GM23338 (cell line): ENCODE measurements around the gene DHRS3. TPM values are rescaled to one million over a fixed set of nuclear protein-coding genes. Genes with fewer than 3 reads are reported as not detected.

ENCODE experiments used
- ATAC-seq: fragments of 200-7000 bp; cut with Tn5 transposase; 3 replicates; pipeline ENCODE4 v1.9.1; 2020
- DNase-seq: peaks from one replicate; pipeline ENCODE4 v3.0.0-alpha.2; 2015; ENCODE audit warnings: low spot score
- H2AFZ ChIP-seq: fragments of 200-600 bp; sonication (generic); 2 replicates; pipeline ENCODE4 v1.8.0; 2016; ENCODE audit warnings: antibody characterized with exemption, mild to moderate bottlenecking, moderate library complexity
- H3F3A ChIP-seq: fragments of 200-600 bp; sonication (generic); replicated peaks from 2 replicates; pipeline ENCODE4 v1.8.0; 2017; ENCODE audit warnings: antibody characterized with exemption, mixed run types, low read depth
- H3K27ac ChIP-seq: fragments of 200-600 bp; sonication (generic); 2 replicates; pipeline ENCODE4 v1.6.1; 2016; ENCODE audit warnings: low read depth
- H3K27me3 ChIP-seq: fragments of 200-600 bp; sonication (generic); 2 replicates; pipeline ENCODE4 v1.8.0; 2016; ENCODE audit warnings: mild to moderate bottlenecking, mixed run types, moderate library complexity; ENCODE audit not compliant: insufficient read depth
- H3K36me3 ChIP-seq: fragments of 200-600 bp; sonication (generic); 2 replicates; pipeline ENCODE4 v1.8.0; 2016; ENCODE audit warnings: mild to moderate bottlenecking; ENCODE audit not compliant: insufficient read depth
- H3K4me1 ChIP-seq: fragments of 200-600 bp; sonication (generic); 2 replicates; pipeline ENCODE4 v1.8.0; 2016; ENCODE audit warnings: mild to moderate bottlenecking, moderate library complexity; ENCODE audit not compliant: insufficient read depth
- H3K4me2 ChIP-seq: fragments of 200-600 bp; sonication (generic); 2 replicates; pipeline ENCODE4 v1.7.1; 2017; ENCODE audit warnings: mixed run types
- H3K4me3 ChIP-seq: fragments of 200-600 bp; sonication (generic); 2 replicates; pipeline ENCODE4 v1.6.1; 2016; ENCODE audit warnings: mixed run types
- H3K79me2 ChIP-seq: fragments of 200-600 bp; sonication (generic); replicated peaks from 2 replicates; pipeline ENCODE4 v1.8.0; 2017; ENCODE audit warnings: mild to moderate bottlenecking; ENCODE audit not compliant: insufficient read depth
- H3K9me2 ChIP-seq: fragments of 200-600 bp; sonication (generic); 2 replicates; pipeline ENCODE4 v1.8.0; 2017; ENCODE audit not compliant: insufficient read depth
- H4K20me1 ChIP-seq: fragments of 200-600 bp; sonication (generic); replicated peaks from 2 replicates; pipeline ENCODE4 v1.8.0; 2017; ENCODE audit warnings: mild to moderate bottlenecking; ENCODE audit not compliant: insufficient read depth
- H3K27ac Mint-ChIP-seq: 2 replicates; pipeline ENCODE4 v1.8.0; 2020; ENCODE audit warnings: inconsistent platforms, mild to moderate bottlenecking, moderate library complexity, mixed read lengths
- H3K27me3 Mint-ChIP-seq: 3 replicates; pipeline ENCODE4 v1.8.0; 2022; ENCODE audit warnings: low read depth, mild to moderate bottlenecking, moderate library complexity, mixed read lengths, inconsistent platforms; ENCODE audit not compliant: insufficient read depth, poor library complexity
- H3K36me3 Mint-ChIP-seq: 3 replicates; pipeline ENCODE4 v1.8.0; 2021; ENCODE audit warnings: low read depth, mild to moderate bottlenecking, inconsistent platforms, moderate library complexity, mixed read lengths
- H3K4me1 Mint-ChIP-seq: 3 replicates; pipeline ENCODE4 v1.8.0; 2020; ENCODE audit warnings: mild to moderate bottlenecking, inconsistent platforms, mixed read lengths
- H3K4me3 Mint-ChIP-seq: 3 replicates; pipeline ENCODE4 v1.8.0; 2021; ENCODE audit warnings: moderate library complexity, mild to moderate bottlenecking, inconsistent platforms, mixed read lengths
- H3K9me3 Mint-ChIP-seq: 3 replicates; pipeline ENCODE4 v1.8.0; 2020; ENCODE audit warnings: moderate library complexity, mild to moderate bottlenecking, inconsistent platforms, mixed read lengths
- CREB1 ChIP-seq: fragments of 250-450 bp; sonication (Bioruptor Pico); IDR thresholded peaks from 2 replicates; pipeline ENCODE4 v1.5.0; 2020; ENCODE audit warnings: low read depth, mild to moderate bottlenecking, moderate library complexity
- EZH2phosphoT487 ChIP-seq: fragments of 200-600 bp; sonication (generic); IDR thresholded peaks from one replicate; pipeline ENCODE4 v1.8.1; 2018; ENCODE audit warnings: antibody characterized with exemption; ENCODE audit not compliant: unreplicated experiment
- JUNB ChIP-seq: IDR thresholded peaks from one replicate; pipeline ENCODE4 v1.6.1; 2016; ENCODE audit warnings: antibody characterized with exemption; ENCODE audit not compliant: unreplicated experiment
- NANOG ChIP-seq: IDR thresholded peaks from 2 replicates; pipeline ENCODE4 v1.6.1; 2016; ENCODE audit warnings: antibody characterized with exemption, borderline replicate concordance
- POLR2AphosphoS5 ChIP-seq: IDR thresholded peaks from 2 replicates; pipeline ENCODE4 v1.6.1; 2016; ENCODE audit warnings: antibody characterized with exemption, low read depth
- STAT1 ChIP-seq: IDR thresholded peaks from one replicate; pipeline ENCODE4 v1.6.1; 2016; ENCODE audit warnings: antibody characterized with exemption; ENCODE audit not compliant: unreplicated experiment
- ZNF114 ChIP-seq: fragments of 250-450 bp; sonication (Bioruptor Pico); IDR thresholded peaks from 2 replicates; pipeline ENCODE4 v1.5.0; 2020; ENCODE audit warnings: mild to moderate bottlenecking, moderate library complexity
- polyA plus RNA-seq: library from polyadenylated mRNA; unstranded; fragments of >200 nt; fragmentation: Nextera tagmentation; extraction: Ambion mirVana; gene quantifications from 2 replicates; pipeline ENCODE4 v1.2.1, GENCODE V29; 2016
- total RNA-seq: library from RNA; depleted of rRNA; stranded (reverse); fragments of >200 nt; shearing (Covaris generic); gene quantifications from 2 replicates; pipeline ENCODE4 v1.2.3, GENCODE V29; 2014
- TF ChIP-seq, protein P1 (sequence below), 2 experiments: fragments of 200-600 bp in 1 of 2; sonication (generic) in 1 of 2; conservative IDR thresholded peaks; 2 replicates each; pipeline versions ENCODE4 v1.5.1 to v1.6.1; 2016 to 2017; ENCODE audit warnings: antibody characterized with exemption in 2 of 2, low read depth in 2 of 2, mild to moderate bottlenecking in 2 of 2, moderate library complexity in 1 of 2
- TF ChIP-seq, protein P2 (sequence below): fragments of 250-450 bp; sonication (Bioruptor Pico); IDR thresholded peaks from 2 replicates; pipeline ENCODE4 v1.5.0; 2020; ENCODE audit warnings: mild to moderate bottlenecking, moderate library complexity
- TF ChIP-seq, protein P3 (sequence below): IDR thresholded peaks from one replicate; pipeline ENCODE4 v1.6.1; 2018; ENCODE audit warnings: antibody characterized with exemption; ENCODE audit not compliant: unreplicated experiment

Gene DHRS3
- total and polyA plus RNA-seq, 2 experiments from 2014 or later = 21.0 to 26.0 TPM

DNA sequence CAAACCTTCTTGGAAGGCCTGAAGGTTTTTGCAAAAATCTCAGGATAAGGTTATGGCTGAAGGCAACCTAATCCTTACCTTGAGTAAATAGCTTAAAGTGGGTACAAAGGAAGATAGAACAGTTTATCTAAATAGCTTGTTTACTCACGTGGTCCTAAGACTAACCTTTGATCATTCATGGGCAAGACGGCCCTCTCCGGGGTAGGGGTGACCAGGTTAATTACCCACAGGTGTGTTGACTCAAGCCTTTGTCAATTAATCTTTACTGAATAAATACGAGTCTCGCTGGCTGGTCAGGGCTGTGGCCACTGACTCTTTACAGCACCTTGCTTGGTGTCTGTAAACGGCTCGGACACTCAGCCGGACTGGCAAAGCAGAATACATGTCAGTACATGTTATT is 36.6 kb upstream of the DHRS3 start:
- Histone ChIP-seq H3K36me3 (no peaks in the 10 kb centered on the region), H3K27ac (no peak overlapping the region), H3K27me3 (no peaks in the 10 kb centered on the region), H3K4me2 (no peak overlapping the region), H4K20me1 (no peaks in the 10 kb centered on the region), H3K4me3 (no peak overlapping the region), H2AFZ (no peak overlapping the region), H3K4me1 (no peaks in the 10 kb centered on the region), H3K9me2 (peaks cover 7% of the 10 kb centered on the region; the same call in 1 of the 2 replicates), H3F3A (no peaks in the 10 kb centered on the region), H3K79me2 (no peaks in the 10 kb centered on the region)
- Mint-ChIP-seq H3K9me3 (peaks cover 11% of the 10 kb centered on the region), H3K4me3 (no peak overlapping the region), H3K27me3 (peaks cover 8% of the 10 kb centered on the region), H3K27ac (no peak overlapping the region), H3K36me3 (peaks cover 7% of the 10 kb centered on the region; the same call in 2 of the 3 replicates), H3K4me1 (no peaks in the 10 kb centered on the region)
- DNase-seq (no peak), ATAC-seq (no peak)
- TF ChIP-seq JUNB (no peak), ZNF114 (no peak)
- TF ChIP-seq, protein P1, sequence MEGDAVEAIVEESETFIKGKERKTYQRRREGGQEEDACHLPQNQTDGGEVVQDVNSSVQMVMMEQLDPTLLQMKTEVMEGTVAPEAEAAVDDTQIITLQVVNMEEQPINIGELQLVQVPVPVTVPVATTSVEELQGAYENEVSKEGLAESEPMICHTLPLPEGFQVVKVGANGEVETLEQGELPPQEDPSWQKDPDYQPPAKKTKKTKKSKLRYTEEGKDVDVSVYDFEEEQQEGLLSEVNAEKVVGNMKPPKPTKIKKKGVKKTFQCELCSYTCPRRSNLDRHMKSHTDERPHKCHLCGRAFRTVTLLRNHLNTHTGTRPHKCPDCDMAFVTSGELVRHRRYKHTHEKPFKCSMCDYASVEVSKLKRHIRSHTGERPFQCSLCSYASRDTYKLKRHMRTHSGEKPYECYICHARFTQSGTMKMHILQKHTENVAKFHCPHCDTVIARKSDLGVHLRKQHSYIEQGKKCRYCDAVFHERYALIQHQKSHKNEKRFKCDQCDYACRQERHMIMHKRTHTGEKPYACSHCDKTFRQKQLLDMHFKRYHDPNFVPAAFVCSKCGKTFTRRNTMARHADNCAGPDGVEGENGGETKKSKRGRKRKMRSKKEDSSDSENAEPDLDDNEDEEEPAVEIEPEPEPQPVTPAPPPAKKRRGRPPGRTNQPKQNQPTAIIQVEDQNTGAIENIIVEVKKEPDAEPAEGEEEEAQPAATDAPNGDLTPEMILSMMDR (conservative IDR thresholded peaks at IDR 0.05; ENCODE audit: low read depth in 2 of 2) = no peak

DNA sequence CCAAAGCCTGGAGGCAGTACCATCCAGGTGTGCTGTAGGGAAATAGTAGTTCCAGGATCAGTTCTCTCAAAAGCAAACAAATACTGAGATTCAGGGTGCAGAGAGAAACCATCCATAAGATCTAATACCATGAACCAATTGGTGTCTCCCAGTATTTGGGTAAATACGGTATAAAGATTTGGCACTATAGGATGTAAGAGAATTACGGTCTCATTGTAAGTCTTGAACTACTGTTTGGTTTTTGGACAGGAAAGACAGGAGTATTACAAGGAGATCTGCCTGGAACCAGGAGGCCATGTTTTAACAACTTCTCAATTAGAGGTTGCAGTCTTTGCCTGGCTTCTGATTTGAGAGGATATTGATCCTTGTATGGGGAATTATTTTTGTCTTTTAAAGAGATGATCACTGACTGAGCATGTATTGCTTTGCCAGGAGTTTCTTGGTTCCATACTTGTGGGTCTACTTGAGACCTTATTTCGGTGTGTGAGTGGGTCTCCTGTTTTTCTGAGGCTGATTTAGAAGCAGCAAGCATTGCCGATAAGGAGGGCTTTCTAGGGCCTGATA is 36.1 kb upstream of the DHRS3 start:
- H3K27me3 Mint-ChIP-seq = peaks cover 6% of the 10 kb centered on the region
- Histone ChIP-seq H2AFZ (peak overlapping the region; percentile 50; the same call in 1 of the 2 replicates), H3K4me3 (no peak overlapping the region), H3K4me1 (no peaks in the 10 kb centered on the region), H3K4me2 (no peak overlapping the region), H3K36me3 (no peaks in the 10 kb centered on the region), H4K20me1 (no peaks in the 10 kb centered on the region), H3F3A (no peaks in the 10 kb centered on the region), H3K9me2 (peaks cover 7% of the 10 kb centered on the region; the same call in 1 of the 2 replicates), H3K79me2 (no peaks in the 10 kb centered on the region), H3K27ac (no peak overlapping the region), H3K27me3 (no peaks in the 10 kb centered on the region)
- ATAC-seq (no peak), DNase-seq (no peak)
- no peaks in the 10 kb centered on the region for H3K4me1 Mint-ChIP-seq
- peaks cover 11% of the 10 kb centered on the region for H3K9me3 Mint-ChIP-seq
- H3K36me3 Mint-ChIP-seq = peaks cover 7% of the 10 kb centered on the region; the same call in 2 of the 3 replicates
- H3K27ac Mint-ChIP-seq = no peak overlapping the region
- H3K4me3 Mint-ChIP-seq = no peak overlapping the region
- TF ChIP-seq, protein P2, sequence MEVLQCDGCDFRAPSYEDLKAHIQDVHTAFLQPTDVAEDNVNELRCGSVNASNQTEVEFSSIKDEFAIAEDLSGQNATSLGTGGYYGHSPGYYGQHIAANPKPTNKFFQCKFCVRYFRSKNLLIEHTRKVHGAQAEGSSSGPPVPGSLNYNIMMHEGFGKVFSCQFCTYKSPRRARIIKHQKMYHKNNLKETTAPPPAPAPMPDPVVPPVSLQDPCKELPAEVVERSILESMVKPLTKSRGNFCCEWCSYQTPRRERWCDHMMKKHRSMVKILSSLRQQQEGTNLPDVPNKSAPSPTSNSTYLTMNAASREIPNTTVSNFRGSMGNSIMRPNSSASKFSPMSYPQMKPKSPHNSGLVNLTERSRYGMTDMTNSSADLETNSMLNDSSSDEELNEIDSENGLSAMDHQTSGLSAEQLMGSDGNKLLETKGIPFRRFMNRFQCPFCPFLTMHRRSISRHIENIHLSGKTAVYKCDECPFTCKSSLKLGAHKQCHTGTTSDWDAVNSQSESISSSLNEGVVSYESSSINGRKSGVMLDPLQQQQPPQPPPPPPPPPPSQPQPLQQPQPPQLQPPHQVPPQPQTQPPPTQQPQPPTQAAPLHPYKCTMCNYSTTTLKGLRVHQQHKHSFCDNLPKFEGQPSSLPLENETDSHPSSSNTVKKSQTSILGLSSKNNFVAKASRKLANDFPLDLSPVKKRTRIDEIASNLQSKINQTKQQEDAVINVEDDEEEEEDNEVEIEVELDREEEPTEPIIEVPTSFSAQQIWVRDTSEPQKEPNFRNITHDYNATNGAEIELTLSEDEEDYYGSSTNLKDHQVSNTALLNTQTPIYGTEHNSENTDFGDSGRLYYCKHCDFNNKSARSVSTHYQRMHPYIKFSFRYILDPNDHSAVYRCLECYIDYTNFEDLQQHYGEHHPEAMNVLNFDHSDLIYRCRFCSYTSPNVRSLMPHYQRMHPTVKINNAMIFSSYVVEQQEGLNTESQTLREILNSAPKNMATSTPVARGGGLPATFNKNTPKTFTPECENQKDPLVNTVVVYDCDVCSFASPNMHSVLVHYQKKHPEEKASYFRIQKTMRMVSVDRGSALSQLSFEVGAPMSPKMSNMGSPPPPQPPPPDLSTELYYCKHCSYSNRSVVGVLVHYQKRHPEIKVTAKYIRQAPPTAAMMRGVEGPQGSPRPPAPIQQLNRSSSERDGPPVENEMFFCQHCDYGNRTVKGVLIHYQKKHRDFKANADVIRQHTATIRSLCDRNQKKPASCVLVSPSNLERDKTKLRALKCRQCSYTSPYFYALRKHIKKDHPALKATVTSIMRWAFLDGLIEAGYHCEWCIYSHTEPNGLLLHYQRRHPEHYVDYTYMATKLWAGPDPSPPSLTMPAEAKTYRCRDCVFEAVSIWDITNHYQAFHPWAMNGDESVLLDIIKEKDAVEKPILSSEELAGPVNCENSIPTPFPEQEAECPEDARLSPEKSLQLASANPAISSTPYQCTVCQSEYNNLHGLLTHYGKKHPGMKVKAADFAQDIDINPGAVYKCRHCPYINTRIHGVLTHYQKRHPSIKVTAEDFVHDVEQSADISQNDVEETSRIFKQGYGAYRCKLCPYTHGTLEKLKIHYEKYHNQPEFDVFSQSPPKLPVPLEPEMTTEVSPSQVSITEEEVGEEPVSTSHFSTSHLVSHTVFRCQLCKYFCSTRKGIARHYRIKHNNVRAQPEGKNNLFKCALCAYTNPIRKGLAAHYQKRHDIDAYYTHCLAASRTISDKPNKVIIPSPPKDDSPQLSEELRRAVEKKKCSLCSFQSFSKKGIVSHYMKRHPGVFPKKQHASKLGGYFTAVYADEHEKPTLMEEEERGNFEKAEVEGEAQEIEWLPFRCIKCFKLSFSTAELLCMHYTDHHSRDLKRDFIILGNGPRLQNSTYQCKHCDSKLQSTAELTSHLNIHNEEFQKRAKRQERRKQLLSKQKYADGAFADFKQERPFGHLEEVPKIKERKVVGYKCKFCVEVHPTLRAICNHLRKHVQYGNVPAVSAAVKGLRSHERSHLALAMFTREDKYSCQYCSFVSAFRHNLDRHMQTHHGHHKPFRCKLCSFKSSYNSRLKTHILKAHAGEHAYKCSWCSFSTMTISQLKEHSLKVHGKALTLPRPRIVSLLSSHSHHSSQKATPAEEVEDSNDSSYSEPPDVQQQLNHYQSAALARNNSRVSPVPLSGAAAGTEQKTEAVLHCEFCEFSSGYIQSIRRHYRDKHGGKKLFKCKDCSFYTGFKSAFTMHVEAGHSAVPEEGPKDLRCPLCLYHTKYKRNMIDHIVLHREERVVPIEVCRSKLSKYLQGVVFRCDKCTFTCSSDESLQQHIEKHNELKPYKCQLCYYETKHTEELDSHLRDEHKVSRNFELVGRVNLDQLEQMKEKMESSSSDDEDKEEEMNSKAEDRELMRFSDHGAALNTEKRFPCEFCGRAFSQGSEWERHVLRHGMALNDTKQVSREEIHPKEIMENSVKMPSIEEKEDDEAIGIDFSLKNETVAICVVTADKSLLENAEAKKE = no peak
- TF ChIP-seq, protein P3, sequence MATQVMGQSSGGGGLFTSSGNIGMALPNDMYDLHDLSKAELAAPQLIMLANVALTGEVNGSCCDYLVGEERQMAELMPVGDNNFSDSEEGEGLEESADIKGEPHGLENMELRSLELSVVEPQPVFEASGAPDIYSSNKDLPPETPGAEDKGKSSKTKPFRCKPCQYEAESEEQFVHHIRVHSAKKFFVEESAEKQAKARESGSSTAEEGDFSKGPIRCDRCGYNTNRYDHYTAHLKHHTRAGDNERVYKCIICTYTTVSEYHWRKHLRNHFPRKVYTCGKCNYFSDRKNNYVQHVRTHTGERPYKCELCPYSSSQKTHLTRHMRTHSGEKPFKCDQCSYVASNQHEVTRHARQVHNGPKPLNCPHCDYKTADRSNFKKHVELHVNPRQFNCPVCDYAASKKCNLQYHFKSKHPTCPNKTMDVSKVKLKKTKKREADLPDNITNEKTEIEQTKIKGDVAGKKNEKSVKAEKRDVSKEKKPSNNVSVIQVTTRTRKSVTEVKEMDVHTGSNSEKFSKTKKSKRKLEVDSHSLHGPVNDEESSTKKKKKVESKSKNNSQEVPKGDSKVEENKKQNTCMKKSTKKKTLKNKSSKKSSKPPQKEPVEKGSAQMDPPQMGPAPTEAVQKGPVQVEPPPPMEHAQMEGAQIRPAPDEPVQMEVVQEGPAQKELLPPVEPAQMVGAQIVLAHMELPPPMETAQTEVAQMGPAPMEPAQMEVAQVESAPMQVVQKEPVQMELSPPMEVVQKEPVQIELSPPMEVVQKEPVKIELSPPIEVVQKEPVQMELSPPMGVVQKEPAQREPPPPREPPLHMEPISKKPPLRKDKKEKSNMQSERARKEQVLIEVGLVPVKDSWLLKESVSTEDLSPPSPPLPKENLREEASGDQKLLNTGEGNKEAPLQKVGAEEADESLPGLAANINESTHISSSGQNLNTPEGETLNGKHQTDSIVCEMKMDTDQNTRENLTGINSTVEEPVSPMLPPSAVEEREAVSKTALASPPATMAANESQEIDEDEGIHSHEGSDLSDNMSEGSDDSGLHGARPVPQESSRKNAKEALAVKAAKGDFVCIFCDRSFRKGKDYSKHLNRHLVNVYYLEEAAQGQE = no peak
- TF ChIP-seq EZH2phosphoT487 = no peak
- TF ChIP-seq NANOG = no peak
- no peak for TF ChIP-seq JUNB
- TF ChIP-seq STAT1 = no peak
- no peak for TF ChIP-seq POLR2AphosphoS5
- TF ChIP-seq CREB1 (CRISPR knock-in tag) = no peak
